SKM-1 treated with dmso at 0.1 percent for 144 hours (cell line): ENCODE results near the gene DOCK4.

Experiments used
- DNase-seq: peaks from one replicate; lab custom pipeline; 2025; ENCODE audit not compliant: unreplicated experiment; lab: John Stamatoyannopoulos, UW

Gene DOCK4

DNA sequence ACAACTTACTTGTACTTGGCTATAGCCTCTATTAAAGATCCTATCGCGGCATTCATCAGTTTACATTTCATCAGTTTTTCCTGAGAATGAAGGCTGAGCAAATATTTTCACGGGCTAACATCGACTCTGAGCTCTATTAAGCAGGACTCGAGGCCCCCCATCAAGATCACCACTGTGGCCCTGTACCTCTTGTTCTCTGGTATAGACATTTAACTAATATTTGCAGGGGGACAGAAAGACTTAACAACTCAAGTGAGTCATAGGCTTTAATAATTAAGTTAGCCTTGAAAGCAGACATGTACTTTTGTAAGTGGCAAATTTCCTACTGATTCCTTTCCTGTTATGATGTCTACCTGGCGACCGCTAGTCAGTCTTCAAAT lies 45.4 kb downstream of the DOCK4 start:
- DNase-seq, result no peak

DNA sequence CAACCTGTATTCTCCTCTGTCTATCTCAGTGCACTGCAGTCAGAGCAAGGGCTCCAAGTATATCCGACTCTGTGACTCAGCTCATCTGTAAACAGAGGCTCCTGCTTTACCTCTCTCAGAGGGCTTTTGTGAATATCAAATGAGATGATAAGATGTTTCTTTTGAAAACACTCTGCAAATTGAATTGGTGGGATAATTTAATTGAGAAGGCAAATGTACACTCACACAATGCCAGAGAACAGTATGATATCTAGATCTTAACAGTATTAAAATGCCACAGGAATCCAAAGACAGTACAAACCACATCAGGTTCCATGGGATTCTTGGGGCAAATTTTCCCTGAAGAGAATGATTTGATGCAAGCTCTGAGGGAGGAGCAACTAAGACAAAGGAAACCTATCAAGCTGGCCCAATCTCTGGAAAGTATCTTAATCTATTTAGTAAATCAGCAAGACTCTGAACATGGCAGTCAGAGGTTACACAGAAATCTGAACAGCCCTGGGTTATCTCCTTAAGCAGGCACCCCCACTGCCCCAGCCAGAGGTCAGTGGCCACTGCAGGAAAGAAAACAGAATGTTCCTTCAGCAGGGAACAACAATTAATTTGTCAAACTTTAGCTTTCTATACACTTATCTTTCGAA lies 45.9 kb downstream of the DOCK4 start:
- DNase-seq, result no peak

DNA sequence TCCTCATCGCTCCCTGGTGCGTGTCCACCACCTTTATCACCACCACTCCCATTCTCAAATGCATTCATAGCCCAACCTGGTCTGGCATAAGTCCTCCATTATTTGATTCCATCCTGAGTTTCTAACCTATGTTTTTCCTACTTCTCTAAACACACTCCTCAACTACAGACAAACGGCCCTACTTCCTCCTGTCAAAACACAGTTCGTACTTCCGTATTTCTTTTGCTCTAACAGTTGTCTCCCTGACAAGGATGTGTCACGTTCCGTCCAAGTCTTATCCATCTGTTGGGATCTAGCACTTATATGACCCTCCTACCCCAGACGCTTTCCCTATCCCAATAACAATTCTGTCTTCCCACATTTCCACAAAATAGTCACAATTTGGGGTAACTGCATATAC lies 46.8 kb downstream of the DOCK4 start:
- peak; percentile 81 for DNase-seq

DNA sequence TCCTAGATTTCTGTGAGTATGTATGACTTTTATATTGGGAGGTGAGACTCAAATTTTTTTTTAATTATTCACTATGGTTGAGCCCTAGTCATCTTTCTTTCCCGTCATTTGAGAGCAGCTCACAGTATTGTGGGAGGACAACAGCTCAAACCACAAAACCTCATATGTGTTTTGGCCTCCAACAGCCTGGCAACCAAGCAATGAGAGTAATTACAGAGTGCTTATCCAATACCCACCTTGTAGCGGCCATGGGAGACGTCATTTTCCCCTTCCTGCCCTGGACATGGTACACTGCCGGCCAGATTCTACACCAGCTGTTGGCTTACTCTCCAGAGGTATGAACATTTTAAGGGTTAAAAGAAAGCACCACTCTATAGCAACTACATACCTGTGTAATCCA lies 49.1 kb downstream of the DOCK4 start:
- DNase-seq, result no peak

DNA sequence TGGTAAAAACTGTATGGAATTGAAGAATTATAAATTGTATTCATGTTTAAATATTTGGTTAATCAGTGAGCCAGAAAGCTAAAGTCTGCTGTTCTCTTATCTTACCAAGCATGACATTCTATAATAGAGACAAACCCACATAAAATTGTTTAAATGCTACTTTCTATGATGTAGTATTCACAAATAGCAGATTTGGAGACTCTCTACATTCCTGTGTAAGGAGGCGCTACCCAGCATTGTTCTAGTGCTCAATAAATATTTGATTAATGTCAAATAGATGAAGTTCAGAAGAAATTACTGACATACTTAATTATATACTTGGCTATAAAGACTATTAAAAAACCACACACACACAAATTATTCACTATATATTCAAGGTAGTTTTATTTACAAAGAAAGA lies 49.8 kb downstream of the DOCK4 start:
- no peak for DNase-seq

DNA sequence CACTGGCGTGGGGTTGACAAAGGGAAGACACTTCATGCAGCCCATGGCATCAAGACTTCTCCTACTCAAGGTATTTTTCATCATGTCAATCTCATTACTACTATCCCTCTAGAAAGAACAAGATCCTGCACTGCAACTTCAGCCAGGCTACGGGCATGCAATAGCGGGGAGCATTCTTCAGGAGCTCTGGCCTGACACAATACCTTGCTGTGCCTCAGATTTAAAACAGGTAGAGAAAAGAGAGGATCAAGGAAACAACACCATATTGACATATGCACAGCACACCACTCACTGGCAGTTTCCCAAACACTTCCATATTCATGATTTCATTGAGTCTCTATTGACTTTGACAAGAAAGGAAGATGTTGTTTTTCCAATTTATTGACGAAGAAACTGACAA lies 51.5 kb downstream of the DOCK4 start:
- DNase-seq, result no peak

DNA sequence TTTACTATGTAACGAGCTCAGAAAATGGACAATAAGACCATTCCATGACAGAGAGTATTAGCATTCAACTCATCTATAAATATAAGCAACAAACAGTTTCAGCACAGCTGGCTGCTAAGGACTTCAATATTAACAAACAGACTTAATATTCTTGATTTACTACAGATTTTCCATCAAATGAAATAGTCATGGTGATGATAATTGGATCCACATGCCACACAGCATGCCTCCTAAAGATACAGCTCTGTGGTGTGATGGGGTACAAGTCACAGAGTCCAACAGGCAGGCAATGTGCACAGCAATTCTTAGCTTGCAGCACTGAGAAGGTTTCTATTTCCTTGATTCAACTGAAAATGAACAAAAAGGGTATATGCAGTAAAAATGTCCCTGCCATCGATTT lies 54.0 kb downstream of the DOCK4 start:
- DNase-seq, result no peak

DNA sequence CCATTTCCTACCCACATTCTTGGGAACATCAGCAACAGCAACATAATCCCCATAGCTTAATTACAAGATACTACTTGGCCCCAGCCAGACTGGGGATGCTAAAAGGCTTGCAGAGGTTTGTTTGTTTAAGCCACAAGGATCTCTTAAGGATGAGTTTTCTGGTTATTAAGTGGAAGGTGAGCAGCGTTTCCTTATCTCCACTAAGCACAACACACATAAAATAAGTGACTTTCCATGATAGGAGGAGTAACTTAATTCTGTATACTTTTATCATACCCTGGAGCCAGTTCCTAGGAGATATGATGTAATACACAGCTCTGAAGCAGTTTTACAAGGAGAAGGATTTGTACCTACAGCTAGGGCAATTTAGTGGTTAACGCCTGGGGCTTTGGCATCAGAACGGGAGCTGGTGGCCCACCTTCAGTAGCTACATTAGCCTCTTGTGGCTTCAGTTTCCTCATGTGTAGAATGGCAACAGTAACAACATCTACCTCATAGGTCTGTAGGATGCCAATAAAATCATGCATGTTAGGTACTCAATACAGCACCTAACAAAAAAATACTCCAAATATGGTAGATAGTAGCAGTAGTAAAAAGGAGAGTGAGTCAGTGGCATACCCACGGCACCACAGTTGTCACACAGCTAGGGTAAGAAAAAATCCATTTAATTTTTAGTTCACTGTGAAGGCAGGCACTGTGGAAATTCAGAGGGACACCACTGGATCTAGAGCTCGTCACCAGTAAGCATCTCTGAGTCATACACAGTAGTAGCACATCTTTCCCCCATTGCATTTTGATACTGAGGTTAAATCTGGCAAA lies 55.2 kb downstream of the DOCK4 start:
- DNase-seq, result no peak

DNA sequence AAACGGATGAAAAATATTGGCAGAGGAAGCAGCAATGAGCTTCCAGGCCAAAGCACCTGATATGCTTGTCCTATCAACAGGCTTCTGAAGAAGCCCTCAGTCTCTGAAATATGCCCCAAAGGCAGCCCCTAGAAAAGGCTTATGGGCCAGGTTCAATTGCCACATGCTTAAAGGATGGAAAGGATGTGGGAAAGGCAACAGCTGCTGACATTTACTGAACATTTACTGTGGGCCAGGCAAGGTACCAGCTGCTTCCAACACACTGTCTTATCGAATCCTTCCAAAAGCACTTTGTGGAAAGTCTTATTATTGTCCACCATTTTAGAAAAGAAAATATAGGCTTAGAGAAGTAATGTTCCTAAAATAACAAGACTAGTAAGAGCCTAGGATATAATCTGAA lies 56.5 kb downstream of the DOCK4 start:
- no peak for DNase-seq

DNA sequence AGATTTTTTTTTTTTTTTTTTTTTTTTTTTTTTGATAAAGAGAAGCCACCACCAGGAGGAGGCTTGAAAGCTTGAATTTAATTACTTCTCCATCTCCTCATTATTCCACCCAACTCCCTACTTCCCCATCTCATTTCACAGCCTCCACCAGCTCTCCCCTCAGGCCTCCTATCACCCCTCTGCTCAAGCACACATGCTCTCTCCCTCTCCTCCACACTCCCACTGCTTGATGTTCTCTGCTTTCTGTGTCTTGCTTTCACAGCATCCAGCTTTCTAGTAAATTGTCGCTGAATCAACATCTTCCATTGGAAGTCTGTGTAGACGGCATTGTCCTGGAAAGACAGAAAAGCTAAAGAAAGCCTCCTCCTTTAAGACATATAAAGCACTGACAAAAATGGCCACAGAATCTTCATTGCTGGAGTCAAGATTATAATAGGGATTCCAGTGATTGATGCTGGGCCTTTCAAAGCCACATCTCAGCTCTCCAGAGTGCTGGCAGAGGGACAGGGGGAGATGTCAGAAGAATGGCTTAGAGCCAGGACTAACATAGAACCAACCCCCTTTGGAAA lies 58.3 kb downstream of the DOCK4 start:
- DNase-seq, result no peak

DNA sequence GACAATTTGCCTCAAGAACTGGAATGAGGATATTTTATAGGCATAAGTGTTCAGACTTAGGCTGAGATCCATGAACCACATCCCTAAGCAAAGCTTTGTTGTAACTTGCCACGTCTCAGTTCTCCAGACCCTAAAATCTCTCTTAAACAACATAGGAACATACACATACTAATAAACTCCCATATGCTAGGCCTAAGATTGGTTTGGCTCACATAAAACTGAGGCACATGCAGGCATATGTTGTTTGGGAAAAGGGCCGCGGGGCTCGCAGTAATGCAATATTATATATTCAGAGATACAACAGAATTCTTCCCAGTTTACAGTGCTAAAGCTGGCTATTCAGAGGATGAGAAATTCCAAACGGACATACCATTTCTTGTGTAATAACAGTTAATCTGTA lies 61.0 kb downstream of the DOCK4 start:
- DNase-seq, result no peak

DNA sequence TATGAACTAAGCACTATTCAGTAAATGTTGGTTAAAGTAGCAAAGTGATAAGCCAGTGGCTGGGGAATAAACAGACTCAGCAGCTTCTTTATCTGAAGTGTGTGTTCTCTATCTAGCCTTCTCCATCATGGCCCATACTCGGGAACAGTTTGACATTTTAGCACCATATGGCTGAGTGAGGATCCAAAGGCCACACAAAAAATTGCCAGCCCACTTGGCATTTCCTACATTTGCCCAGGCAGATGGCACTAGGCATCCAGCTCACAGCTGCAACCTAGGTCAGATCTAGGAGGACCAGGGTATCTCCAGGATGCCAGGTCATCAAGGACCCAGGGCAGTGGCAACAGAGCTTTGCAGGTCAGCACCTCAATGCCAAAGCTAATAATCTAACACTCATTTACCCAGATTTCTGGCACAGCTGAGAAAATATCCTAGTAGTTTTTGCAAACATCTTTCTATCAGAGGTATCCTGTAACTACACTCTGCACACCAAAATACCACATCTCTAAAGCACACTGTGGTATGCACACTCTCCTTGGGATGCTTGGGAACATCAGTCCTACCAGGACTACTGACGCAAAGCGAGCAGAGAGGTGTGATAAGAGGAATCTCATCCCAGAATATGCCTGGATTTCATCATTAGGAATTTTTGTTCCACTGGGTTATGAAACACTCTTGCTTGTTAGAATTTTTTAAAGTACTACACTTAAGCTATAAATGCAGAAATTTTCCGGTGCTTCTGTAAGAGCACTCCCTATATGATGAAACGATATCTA lies 61.7 kb downstream of the DOCK4 start:
- no peak for DNase-seq

DNA sequence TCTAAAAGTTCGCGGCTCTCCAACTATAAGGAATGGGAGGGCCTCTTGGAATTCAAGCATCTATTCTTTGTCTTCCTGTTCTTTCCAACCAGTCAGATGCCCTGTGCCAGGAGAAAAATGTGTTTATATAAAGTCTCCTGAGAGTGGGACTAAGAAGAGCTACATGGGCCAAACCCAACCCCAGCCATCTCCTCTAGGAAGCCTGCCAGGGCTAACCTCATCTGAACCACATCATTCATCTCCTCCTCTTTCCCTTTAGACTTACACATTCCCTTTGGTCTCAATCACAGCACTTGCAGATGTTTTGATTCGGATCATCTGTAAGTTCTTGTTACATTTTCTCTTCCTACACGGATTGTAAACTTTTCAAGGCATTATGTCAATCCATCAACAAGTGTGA lies 62.6 kb downstream of the DOCK4 start:
- no peak for DNase-seq

DNA sequence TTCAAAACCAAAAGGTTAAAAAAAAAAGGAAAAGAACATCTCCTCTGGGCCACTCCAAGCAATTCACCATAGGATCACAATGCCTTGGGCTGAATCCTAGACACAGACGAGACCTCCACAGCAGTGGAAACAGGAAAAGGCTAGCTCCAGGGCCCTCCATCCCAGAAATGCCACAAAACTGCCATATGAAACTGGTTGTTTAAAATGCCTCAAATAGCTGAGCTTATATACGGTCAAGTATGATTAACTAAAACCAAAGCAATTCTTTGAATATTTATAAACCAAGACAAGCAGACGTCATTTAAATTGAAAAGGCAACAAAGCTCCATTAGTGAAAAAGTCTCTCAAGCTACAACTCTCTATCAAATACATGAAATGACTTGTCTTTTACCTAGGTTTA lies 63.1 kb downstream of the DOCK4 start:
- no peak for DNase-seq

DNA sequence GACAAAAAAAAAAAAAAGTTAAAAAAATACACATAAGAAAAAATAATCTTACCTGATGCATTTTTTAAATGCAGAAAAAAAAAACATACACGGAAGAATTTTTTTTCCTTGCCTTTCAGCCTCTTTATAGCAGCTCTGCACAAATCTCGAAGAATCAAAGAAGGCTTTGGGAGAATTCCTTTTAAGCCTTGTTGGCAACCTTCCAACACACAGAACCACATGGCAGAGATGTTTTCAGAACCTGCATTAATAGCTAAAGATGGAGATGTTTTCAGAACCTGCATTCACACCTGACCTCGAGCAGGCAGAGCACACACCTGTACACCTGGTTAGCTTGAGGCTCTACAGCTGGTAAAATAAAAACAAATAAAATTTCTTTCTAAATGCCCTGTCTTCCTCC lies 65.6 kb downstream of the DOCK4 start:
- no peak for DNase-seq

DNA sequence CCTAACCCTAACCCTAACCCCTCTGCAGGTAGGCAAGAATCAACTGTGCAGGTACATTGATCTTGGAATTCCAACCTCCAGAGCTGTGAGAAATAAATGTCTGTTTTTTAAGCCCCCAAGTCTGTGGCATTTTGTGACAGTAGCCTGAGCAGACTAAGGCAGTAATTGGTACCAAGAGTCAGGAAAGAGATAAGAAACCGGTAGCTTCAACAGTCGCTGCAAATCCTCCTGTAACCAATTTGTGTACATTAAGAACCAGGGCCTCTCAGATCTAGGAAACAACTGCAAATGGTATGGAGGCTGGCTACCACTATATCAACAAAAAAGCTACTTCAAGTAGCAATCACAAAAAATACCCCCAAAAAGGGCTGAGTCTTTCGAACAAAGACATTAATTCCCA lies 67.3 kb downstream of the DOCK4 start:
- DNase-seq, result no peak

DNA sequence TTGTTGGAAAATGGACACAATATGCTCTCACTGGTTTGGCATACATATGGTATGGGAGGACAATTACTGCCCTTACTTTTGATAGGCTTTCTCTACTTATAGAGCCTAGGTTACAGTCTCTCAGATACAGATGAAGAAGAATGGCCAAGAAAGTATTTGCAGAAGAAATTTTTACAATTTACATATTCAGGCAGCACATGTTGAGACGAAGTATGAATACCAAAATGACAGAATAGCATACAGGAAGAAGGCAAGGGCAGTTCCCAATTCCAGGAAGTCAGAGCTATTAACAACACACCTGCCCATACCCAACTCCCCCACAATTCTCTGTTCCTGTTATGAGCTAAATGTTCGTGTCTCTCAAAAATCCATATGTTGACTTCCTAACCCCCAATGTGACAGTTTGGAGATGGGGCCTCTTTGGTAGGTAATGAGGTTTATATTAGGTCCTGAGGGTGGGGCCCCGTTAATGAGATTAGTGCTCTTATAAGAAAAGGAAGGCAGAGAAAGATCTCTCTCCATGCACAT lies 67.8 kb downstream of the DOCK4 start:
- DNase-seq, result no peak

DNA sequence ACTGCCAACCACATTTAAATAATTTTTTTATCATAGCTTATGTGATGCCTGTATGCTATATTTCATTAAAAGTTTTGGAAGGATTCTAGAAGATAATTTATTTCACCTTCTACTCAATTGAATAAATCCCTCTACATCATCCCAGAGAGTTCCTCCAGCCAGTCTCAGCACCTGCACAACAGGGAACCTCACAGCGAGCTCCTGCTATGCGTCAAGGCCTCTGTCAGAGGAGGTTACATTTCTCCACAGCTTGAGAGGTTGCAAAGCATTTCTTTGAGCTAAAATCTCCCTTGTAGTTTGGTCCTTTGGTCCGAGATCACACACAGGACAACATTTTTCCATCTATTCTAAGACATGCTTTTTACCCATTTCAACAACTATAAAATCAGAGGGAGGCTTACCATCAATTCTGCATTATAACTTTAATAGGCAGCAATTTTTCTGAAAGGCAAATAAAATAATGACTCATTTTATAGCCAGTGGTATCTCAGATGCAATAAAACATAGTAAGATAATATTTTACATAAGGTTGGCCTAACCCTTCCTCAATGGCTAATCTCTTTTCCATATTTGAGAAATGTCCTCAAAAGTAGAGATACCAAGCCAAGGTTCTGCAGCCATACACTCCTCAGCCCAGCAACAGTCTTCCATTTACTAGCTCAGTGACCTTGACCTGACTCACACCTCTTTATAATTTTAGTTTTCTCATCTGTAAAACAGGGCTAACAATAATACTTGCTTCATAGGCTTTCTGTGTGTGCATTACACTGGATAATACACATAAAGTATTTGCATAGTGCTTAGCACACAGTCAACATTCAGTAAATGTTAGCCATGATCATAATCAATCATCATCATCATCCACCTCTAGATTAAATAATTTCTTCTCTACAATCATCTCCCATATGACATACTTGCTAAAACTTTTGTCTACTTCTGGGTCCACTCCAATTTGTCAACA lies 68.8 kb downstream of the DOCK4 start:
- DNase-seq, result no peak

DNA sequence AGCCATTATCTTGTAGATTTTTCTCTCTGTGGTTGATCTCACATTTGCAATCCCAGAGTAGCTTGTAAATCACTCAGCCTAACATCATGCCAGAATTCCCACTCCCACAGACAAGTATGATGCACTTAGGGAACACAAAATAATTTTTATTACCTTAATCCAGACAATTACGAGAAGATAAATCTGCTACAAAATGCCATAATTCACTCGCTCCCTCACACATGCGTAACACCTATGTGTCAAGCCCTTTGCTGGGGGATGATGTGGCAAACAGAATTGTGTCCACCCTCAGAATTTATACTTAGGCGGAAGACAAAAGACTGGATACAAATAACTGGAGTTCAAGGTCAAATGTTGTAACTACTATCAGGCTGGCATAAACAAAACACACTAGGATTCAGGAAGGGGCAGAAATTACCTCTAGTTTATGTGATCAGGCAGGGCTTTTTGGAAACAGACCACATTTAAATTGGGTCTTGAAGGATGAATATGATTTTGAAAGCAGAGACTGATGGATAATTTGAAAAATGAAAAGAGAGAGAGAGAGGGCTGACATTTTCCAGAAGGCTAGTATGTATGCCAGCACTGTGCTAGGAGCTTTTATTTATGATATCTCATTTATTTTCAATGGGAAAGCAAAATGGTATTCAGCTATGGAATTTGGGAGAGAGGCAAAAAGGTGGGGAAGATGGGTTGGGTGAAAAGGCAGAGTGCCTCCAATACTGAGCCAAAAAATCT lies 69.8 kb downstream of the DOCK4 start:
- DNase-seq, result no peak

DNA sequence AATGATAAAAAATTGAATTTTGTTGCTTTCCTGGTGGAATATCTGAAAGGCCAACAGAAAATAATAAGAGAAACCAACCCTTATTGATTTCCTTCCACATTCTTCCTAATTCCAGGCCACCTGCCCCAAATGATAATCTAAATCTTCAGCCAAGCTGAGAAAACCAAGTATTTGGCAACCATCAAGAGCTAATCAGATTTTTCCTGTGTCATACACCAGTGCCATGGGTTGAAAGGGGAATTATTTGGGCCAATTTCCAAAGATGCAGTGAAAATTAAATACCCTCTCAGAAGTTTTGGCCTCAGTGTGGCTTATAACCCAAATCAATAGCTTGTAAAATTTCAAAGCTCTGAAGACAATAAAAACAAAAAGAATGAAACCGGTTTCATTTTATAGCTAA lies 70.4 kb downstream of the DOCK4 start:
- no peak for DNase-seq
